ENCODE results near the gene MAST4. TPM values are rescaled to one million over a fixed set of nuclear protein-coding genes. Genes with fewer than 3 reads are reported as not detected.

Gene MAST4
- total and polyA plus RNA-seq, 4 donors, result 3.7 to 9.5 (median 6.5) TPM

GRCh38 chr5:67021521-67021920 is 425.3 kb downstream of the MAST4 start (continued):
- no peak for TF ChIP-seq CTCF (IDR thresholded peaks at IDR 0.05; ENCODE audit: low read depth, low read length, missing input control)
- TF ChIP-seq RXRA (IDR thresholded peaks at IDR 0.05), result no peak

DNA sequence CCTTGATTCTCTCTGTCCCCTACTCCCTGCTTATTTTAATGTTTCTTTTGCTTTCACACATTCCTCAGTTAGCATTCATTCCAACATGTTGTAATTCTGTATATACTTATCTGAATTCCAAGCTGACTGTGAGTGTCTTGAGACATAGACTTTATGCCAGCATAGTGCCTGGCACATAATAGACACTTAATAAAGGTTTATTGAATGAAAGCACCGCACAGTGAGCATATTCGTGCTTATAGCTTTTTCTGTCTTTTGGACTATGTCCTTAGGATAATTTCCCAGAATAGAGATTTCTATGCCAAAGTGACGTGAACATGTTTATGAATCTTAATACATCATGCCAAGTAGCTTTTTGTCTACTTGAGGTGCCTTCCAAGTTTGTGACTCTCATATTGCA is 425.8 kb downstream of the MAST4 start:
- Histone ChIP-seq H3K36me3 (ENCODE audit: control insufficient read depth in 4 of 4, insufficient read depth in 3 of 4, low read depth in 1 of 4, low read length in 3 of 4) (no peaks in the 10 kb centered on the region), H3K27me3 (ENCODE audit: control insufficient read depth in 4 of 4, insufficient read depth in 4 of 4, low read length in 3 of 4) (no peaks in the 10 kb centered on the region), H3K27ac (ENCODE audit: low read depth in 1 of 2, low read length in 2 of 2) (no peak overlapping the region), H3K9me3 (ENCODE audit: control insufficient read depth in 4 of 4, low read length in 3 of 4) (no peaks in the 10 kb centered on the region), H3K4me3 (ENCODE audit: low read depth in 1 of 3, low read length in 3 of 3) (no peak overlapping the region), H3K4me1 (ENCODE audit: control insufficient read depth in 4 of 4, insufficient read depth in 4 of 4, low read length in 3 of 4) (peaks cover 7 to 33% (median 19%) of the 10 kb centered on the region in 4 donors), H3K9ac (ENCODE audit: low read depth in 1 of 2, low read length in 2 of 2) (no peak overlapping the region)
- no peak for DNase-seq (ENCODE audit: low spot score)
- TF ChIP-seq SP1 (IDR thresholded peaks at IDR 0.05) (no peak), EGR1 (IDR thresholded peaks at IDR 0.05; ENCODE audit: low read depth in 2 of 2) (no peak), YY1 (IDR thresholded peaks at IDR 0.05) (no peak), TAF1 (conservative IDR thresholded peaks at IDR 0.05) (no peak)
- WGBS, result 83% methylated on average over 3 of the region's 3 CpGs

- Histone ChIP-seq H3K4me1 (ENCODE audit: control insufficient read depth in 4 of 4, insufficient read depth in 4 of 4, low read length in 3 of 4) (peaks cover 9 to 48% (median 27%) of the 10 kb centered on the region in 4 donors), H3K4me3 (ENCODE audit: low read depth in 1 of 3, low read length in 3 of 3) (no peak overlapping the region), H3K27ac (ENCODE audit: low read depth in 1 of 2, low read length in 2 of 2) (peak overlapping the region; percentile 4 to 32), H3K36me3 (ENCODE audit: control insufficient read depth in 4 of 4, insufficient read depth in 3 of 4, low read depth in 1 of 4, low read length in 3 of 4) (no peaks in the 10 kb centered on the region), H3K27me3 (ENCODE audit: control insufficient read depth in 4 of 4, insufficient read depth in 4 of 4, low read length in 3 of 4) (no peaks in the 10 kb centered on the region), H3K9ac (ENCODE audit: low read depth in 1 of 2, low read length in 2 of 2) (no peak overlapping the region), H3K9me3 (ENCODE audit: control insufficient read depth in 4 of 4, low read length in 3 of 4) (no peaks in the 10 kb centered on the region)
- DNase-seq (ENCODE audit: low spot score), result no peak
- TF ChIP-seq, protein P1, sequence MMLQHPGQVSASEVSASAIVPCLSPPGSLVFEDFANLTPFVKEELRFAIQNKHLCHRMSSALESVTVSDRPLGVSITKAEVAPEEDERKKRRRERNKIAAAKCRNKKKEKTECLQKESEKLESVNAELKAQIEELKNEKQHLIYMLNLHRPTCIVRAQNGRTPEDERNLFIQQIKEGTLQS (IDR thresholded peaks at IDR 0.05), result no peak
- TF ChIP-seq, protein P2, sequence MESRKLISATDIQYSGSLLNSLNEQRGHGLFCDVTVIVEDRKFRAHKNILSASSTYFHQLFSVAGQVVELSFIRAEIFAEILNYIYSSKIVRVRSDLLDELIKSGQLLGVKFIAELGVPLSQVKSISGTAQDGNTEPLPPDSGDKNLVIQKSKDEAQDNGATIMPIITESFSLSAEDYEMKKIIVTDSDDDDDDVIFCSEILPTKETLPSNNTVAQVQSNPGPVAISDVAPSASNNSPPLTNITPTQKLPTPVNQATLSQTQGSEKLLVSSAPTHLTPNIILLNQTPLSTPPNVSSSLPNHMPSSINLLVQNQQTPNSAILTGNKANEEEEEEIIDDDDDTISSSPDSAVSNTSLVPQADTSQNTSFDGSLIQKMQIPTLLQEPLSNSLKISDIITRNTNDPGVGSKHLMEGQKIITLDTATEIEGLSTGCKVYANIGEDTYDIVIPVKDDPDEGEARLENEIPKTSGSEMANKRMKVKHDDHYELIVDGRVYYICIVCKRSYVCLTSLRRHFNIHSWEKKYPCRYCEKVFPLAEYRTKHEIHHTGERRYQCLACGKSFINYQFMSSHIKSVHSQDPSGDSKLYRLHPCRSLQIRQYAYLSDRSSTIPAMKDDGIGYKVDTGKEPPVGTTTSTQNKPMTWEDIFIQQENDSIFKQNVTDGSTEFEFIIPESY (IDR thresholded peaks at IDR 0.05), result no peak
- TF ChIP-seq RXRA (IDR thresholded peaks at IDR 0.05) (peak in 1 of 2 donors; percentile 22), HNF4G (IDR thresholded peaks at IDR 0.05) (no peak), CTCF (IDR thresholded peaks at IDR 0.05; ENCODE audit: low read depth, low read length, missing input control) (no peak), FOXA2 (IDR thresholded peaks at IDR 0.05) (no peak), TAF1 (conservative IDR thresholded peaks at IDR 0.05) (no peak), NR2F2 (IDR thresholded peaks at IDR 0.05) (no peak), HNF4A (conservative IDR thresholded peaks at IDR 0.05) (peak; percentile 45 to 48), MAX (IDR thresholded peaks at IDR 0.05) (no peak), FOXA1 (IDR thresholded peaks at IDR 0.05) (no peak), EGR1 (IDR thresholded peaks at IDR 0.05; ENCODE audit: low read depth in 2 of 2) (no peak), GABPA (IDR thresholded peaks at IDR 0.05 in 1 of 2, conservative IDR thresholded peaks at IDR 0.05 in 1 of 2) (no peak), JUND (IDR thresholded peaks at IDR 0.05) (no peak), RAD21 (IDR thresholded peaks at IDR 0.05) (no peak)
- TF ChIP-seq, protein P3, sequence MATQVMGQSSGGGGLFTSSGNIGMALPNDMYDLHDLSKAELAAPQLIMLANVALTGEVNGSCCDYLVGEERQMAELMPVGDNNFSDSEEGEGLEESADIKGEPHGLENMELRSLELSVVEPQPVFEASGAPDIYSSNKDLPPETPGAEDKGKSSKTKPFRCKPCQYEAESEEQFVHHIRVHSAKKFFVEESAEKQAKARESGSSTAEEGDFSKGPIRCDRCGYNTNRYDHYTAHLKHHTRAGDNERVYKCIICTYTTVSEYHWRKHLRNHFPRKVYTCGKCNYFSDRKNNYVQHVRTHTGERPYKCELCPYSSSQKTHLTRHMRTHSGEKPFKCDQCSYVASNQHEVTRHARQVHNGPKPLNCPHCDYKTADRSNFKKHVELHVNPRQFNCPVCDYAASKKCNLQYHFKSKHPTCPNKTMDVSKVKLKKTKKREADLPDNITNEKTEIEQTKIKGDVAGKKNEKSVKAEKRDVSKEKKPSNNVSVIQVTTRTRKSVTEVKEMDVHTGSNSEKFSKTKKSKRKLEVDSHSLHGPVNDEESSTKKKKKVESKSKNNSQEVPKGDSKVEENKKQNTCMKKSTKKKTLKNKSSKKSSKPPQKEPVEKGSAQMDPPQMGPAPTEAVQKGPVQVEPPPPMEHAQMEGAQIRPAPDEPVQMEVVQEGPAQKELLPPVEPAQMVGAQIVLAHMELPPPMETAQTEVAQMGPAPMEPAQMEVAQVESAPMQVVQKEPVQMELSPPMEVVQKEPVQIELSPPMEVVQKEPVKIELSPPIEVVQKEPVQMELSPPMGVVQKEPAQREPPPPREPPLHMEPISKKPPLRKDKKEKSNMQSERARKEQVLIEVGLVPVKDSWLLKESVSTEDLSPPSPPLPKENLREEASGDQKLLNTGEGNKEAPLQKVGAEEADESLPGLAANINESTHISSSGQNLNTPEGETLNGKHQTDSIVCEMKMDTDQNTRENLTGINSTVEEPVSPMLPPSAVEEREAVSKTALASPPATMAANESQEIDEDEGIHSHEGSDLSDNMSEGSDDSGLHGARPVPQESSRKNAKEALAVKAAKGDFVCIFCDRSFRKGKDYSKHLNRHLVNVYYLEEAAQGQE (IDR thresholded peaks at IDR 0.05), result no peak
- WGBS, result 39% methylated on average over 2 of the region's 2 CpGs
Measured at GRCh38 chr5:67025457-67025856, 429.3 kb downstream of the MAST4 start.

All from liver (tissue), 9 donors.